Neural progenitor cell (in vitro differentiated cells): Measurements from ENCODE around the gene SMC2.

ENCODE experiments used
- CTCF ChIP-seq: fragments of 200-600 bp; sonication (generic); IDR thresholded peaks from 2 replicates; pipeline ENCODE4 v1.5.1; 2017; ENCODE audit warnings: antibody characterized with exemption, mild to moderate bottlenecking
- EZH2 ChIP-seq: fragments of 200-600 bp; sonication (generic); IDR thresholded peaks from 2 replicates; pipeline ENCODE4 v1.6.1; 2017; ENCODE audit warnings: antibody characterized with exemption, mild to moderate bottlenecking, moderate library complexity

GRCh38 chr9:104088416-104088815, 5.7 kb upstream of the SMC2 start:
- TF ChIP-seq CTCF: no peak
- no peak for TF ChIP-seq EZH2
